CD4-positive, alpha-beta T cell treated with Interleukin-17A for 1 hour (primary cell): ENCODE measurements around the gene WTIP.
"Not testable (repeated sequence)": the region's sequence is repeated elsewhere in the genome, so short reads cannot be mapped to it uniquely, and the experiment has no call there.

Experiments
- DNase-seq: peaks from one replicate; pipeline ENCODE4 v3.0.0-alpha.2; 2020

The WTIP gene

GRCh38 chr19:34480971-34481841 lies at the start of gene WTIP:
Gene WTIP (plus strand): TSS chr19:34481758. CDS start chr19:34481975, 217 bp downstream.
- no peak for DNase-seq

- no peak for DNase-seq
Measured at GRCh38 chr19:34432797-34433196, 48.8 kb upstream of the WTIP start.

- DNase-seq, result no peak
Measured at GRCh38 chr19:34436716-34437115, 44.8 kb upstream of the WTIP start.

GRCh38 chr19:34448191-34448590 lies 33.4 kb upstream of the WTIP start:
- DNase-seq, result no peak

- no peak for DNase-seq
Measured at GRCh38 chr19:34452723-34453122, 28.8 kb upstream of the WTIP start.

- no peak for DNase-seq
Measured at GRCh38 chr19:34454091-34454490, 27.5 kb upstream of the WTIP start.

GRCh38 chr19:34454685-34455084 lies 26.9 kb upstream of the WTIP start:
- DNase-seq, result no peak

GRCh38 chr19:34455783-34456480 lies 25.6 kb upstream of the WTIP start:
- not testable (repeated sequence) for DNase-seq

- DNase-seq, result no peak
Measured at GRCh38 chr19:34457446-34457845, 24.1 kb upstream of the WTIP start.

- DNase-seq, result no peak
Measured at GRCh38 chr19:34458677-34459076, 22.9 kb upstream of the WTIP start.

- no peak for DNase-seq
Measured at GRCh38 chr19:34459614-34460013, 21.9 kb upstream of the WTIP start.

- no peak for DNase-seq
Measured at GRCh38 chr19:34461375-34462100, 20.0 kb upstream of the WTIP start.

- not testable (repeated sequence) for DNase-seq
Measured at GRCh38 chr19:34464785-34465184, 16.8 kb upstream of the WTIP start.

- no peak for DNase-seq
Measured at GRCh38 chr19:34468409-34468808, 13.1 kb upstream of the WTIP start.

GRCh38 chr19:34469026-34469425 lies 12.5 kb upstream of the WTIP start:
- not testable (repeated sequence) for DNase-seq

- DNase-seq, result no peak
Measured at GRCh38 chr19:34471906-34472700, 9.5 kb upstream of the WTIP start.

- DNase-seq, result no peak
Measured at GRCh38 chr19:34474233-34474989, 7.1 kb upstream of the WTIP start.

- no peak for DNase-seq
Measured at GRCh38 chr19:34475026-34475974, 6.3 kb upstream of the WTIP start.

GRCh38 chr19:34475975-34476594 lies 5.5 kb upstream of the WTIP start:
- no peak for DNase-seq

- DNase-seq, result not testable (repeated sequence)
Measured at GRCh38 chr19:34478496-34478895, 3.1 kb upstream of the WTIP start.
